Fibroblast of lung (primary cell): Measurements from ENCODE around the gene ANGPTL3. TPM values are rescaled to one million over a fixed set of nuclear protein-coding genes. Genes with fewer than 3 reads are reported as not detected.

Experiments
- DNase-seq, 2 donors: peaks; one replicate each; pipeline versions ENCODE4 v3.0.0 to v3.0.0-alpha.2; 2010; ENCODE audit warnings: low read depth in 2 of 2
- H2AFZ ChIP-seq: 2 replicates; pipeline ENCODE4 v1.5.1; 2012; ENCODE audit warnings: low read length, control low read depth, inconsistent platforms
- H3K27ac ChIP-seq: 2 replicates; pipeline ENCODE4 v1.5.1; 2011; ENCODE audit warnings: low read length, control low read depth; ENCODE audit not compliant: insufficient read depth
- H3K27me3 ChIP-seq: 2 replicates; pipeline ENCODE4 v1.5.1; 2011; ENCODE audit warnings: mild to moderate bottlenecking, low read length; ENCODE audit not compliant: control insufficient read depth, insufficient read depth
- H3K36me3 ChIP-seq: 2 replicates; pipeline ENCODE4 v1.5.1; 2011; ENCODE audit warnings: low read length; ENCODE audit not compliant: control insufficient read depth, insufficient read depth
- H3K4me1 ChIP-seq: 2 replicates; pipeline ENCODE4 v1.5.1; 2011; ENCODE audit warnings: low read length; ENCODE audit not compliant: control insufficient read depth, insufficient read depth; ENCODE audit errors: extremely low read depth
- H3K4me2 ChIP-seq: 2 replicates; pipeline ENCODE4 v1.5.1; 2011; ENCODE audit warnings: low read length, control low read depth; ENCODE audit not compliant: insufficient read depth; ENCODE audit errors: extremely low read depth
- H3K4me3 ChIP-seq, 4 experiments: fragments of 200-600 bp in 1 of 4; sonication (generic) in 1 of 4; replicated peaks in 1 of 4; 2 replicates each; pipeline ENCODE4 v1.5.1; 2011 to 2016; ENCODE audit warnings: low read length in 4 of 4, low read depth in 3 of 4, mild to moderate bottlenecking in 3 of 4, control low read depth in 2 of 4, inconsistent platforms in 1 of 4, mixed read lengths in 1 of 4; ENCODE audit not compliant: insufficient read depth in 1 of 4; ENCODE audit errors: control extremely low read depth in 1 of 4
- H3K79me2 ChIP-seq: 2 replicates; pipeline ENCODE4 v1.5.1; 2012; ENCODE audit warnings: mild to moderate bottlenecking, low read length, inconsistent platforms; ENCODE audit not compliant: control insufficient read depth, insufficient read depth
- H3K9ac ChIP-seq: 2 replicates; pipeline ENCODE4 v1.5.1; 2011; ENCODE audit warnings: mild to moderate bottlenecking, low read length, control low read depth; ENCODE audit not compliant: insufficient read depth
- H3K9me3 ChIP-seq: 2 replicates; pipeline ENCODE4 v1.5.1; 2012; ENCODE audit warnings: low read depth, low read length; ENCODE audit not compliant: control insufficient read depth, insufficient read depth
- H4K20me1 ChIP-seq: 2 replicates; pipeline ENCODE4 v1.5.1; 2011; ENCODE audit warnings: low read length; ENCODE audit not compliant: control insufficient read depth, insufficient read depth; ENCODE audit errors: extremely low read depth
- CTCF ChIP-seq, 2 donors: IDR thresholded peaks in 1 of 2; conservative IDR thresholded peaks in 1 of 2; 1 replicate in 1 of 2; 2 replicates in 1 of 2; pipeline ENCODE4 v1.5.1; 2011 to 2012; ENCODE audit warnings: low read length in 2 of 2, control low read depth in 1 of 2, inconsistent platforms in 1 of 2, low read depth in 1 of 2, mild to moderate bottlenecking in 1 of 2
- EZH2 ChIP-seq: IDR thresholded peaks from 2 replicates; pipeline ENCODE4 v1.5.1; 2012; ENCODE audit warnings: low read length, control low read depth, mild to moderate bottlenecking; ENCODE audit errors: missing control alignments
- polyA plus RNA-seq, 2 donors: library from polyadenylated mRNA; depleted of rRNA in 1 of 2; stranded (reverse) in 1 of 2; unstranded in 1 of 2; fragments of >200 nt; gene quantifications; 2 replicates each; pipeline ENCODE4 v1.2.1, GENCODE V29; 2011 to 2012; ENCODE audit warnings: missing spikeins in 1 of 2
- total RNA-seq: library from RNA; depleted of rRNA; stranded (reverse); fragments of >200 nt; gene quantifications from 2 replicates; pipeline ENCODE4 v1.2.1, GENCODE V29; 2014

ANGPTL3 gene
- total and polyA plus RNA-seq, 2 donors (not counting 1 experiment from before 2014, with no cell fraction given), result not detected

GRCh38 chr1:62612770-62613169 is 15.4 kb downstream of the ANGPTL3 start:
- Histone ChIP-seq H2AFZ (no peak overlapping the region), H4K20me1 (no peaks in the 10 kb centered on the region), H3K9ac (no peak overlapping the region), H3K9me3 (no peaks in the 10 kb centered on the region), H3K27ac (no peak overlapping the region), H3K4me1 (no peaks in the 10 kb centered on the region), H3K27me3 (no peaks in the 10 kb centered on the region), H3K36me3 (no peaks in the 10 kb centered on the region), H3K4me2 (no peak overlapping the region), H3K79me2 (no peaks in the 10 kb centered on the region), H3K4me3 (no peak overlapping the region)
- no peak for TF ChIP-seq CTCF (conservative IDR thresholded peaks at IDR 0.05 in 1 of 2, IDR thresholded peaks at IDR 0.05 in 1 of 2; ENCODE audit: low read depth in 1 of 2, low read length in 2 of 2)
- no peak for TF ChIP-seq EZH2
- DNase-seq, result no peak

GRCh38 chr1:62613325-62613727 is 16.0 kb downstream of the ANGPTL3 start:
- no peak overlapping the region for H3K4me3 ChIP-seq
- H2AFZ ChIP-seq, result no peak overlapping the region
- no peaks in the 10 kb centered on the region for H3K27me3 ChIP-seq
- DNase-seq, result no peak
- no peaks in the 10 kb centered on the region for H3K79me2 ChIP-seq
- TF ChIP-seq EZH2, result no peak
- no peak for TF ChIP-seq CTCF (conservative IDR thresholded peaks at IDR 0.05 in 1 of 2, IDR thresholded peaks at IDR 0.05 in 1 of 2; ENCODE audit: low read depth in 1 of 2, low read length in 2 of 2)
- H3K36me3 ChIP-seq, result no peaks in the 10 kb centered on the region
- H3K27ac ChIP-seq, result no peak overlapping the region
- H3K4me2 ChIP-seq, result no peak overlapping the region
- H3K4me1 ChIP-seq, result no peaks in the 10 kb centered on the region
- no peaks in the 10 kb centered on the region for H4K20me1 ChIP-seq
- H3K9ac ChIP-seq, result no peak overlapping the region
- H3K9me3 ChIP-seq, result no peaks in the 10 kb centered on the region

DNA sequence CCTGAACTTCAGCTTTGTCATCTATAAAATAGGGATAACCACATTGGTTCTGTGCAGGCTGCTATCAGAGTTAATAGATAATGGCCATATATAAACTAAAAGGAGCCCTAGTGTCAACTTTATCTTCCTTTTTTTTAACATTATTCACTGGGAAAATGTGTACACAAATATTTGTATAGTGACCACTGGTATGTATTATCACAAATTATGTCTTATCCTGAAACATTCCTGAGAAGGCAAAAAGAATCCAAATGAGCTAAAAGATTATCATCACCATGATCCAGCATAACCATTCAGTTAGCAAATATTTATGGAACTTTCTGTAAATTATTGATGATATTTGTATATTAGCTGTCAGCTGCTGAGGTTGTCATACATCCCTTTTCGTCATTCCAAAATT is 16.6 kb downstream of the ANGPTL3 start:
- H3K27ac ChIP-seq, result no peak overlapping the region

More for the DNA sequence above, 16.6 kb downstream of the ANGPTL3 start:
- Histone ChIP-seq H3K79me2 (no peaks in the 10 kb centered on the region), H3K9me3 (no peaks in the 10 kb centered on the region), H3K4me3 (no peak overlapping the region), H3K4me2 (no peak overlapping the region), H2AFZ (no peak overlapping the region), H3K4me1 (no peaks in the 10 kb centered on the region), H4K20me1 (no peaks in the 10 kb centered on the region), H3K9ac (no peak overlapping the region), H3K27me3 (no peaks in the 10 kb centered on the region), H3K36me3 (no peaks in the 10 kb centered on the region)
- DNase-seq, result peak in 1 of 2 donors; percentile 48
- TF ChIP-seq EZH2 (no peak), CTCF (conservative IDR thresholded peaks at IDR 0.05 in 1 of 2, IDR thresholded peaks at IDR 0.05 in 1 of 2; ENCODE audit: low read depth in 1 of 2, low read length in 2 of 2) (no peak)
